ENCODE data around the gene TNFRSF9. TPM values are rescaled to one million over a fixed set of nuclear protein-coding genes. Genes with fewer than 3 reads are reported as not detected.

The TNFRSF9 gene
- total and polyA plus RNA-seq, 2 experiments from 2014 or later = not detected

GRCh38 chr1:7893529-7894180 is 47.0 kb downstream of the TNFRSF9 start:
- H2AFZ ChIP-seq = no peak overlapping the region
- no peak for TF ChIP-seq EZH2 (IDR thresholded peaks at IDR 0.05; ENCODE audit: insufficient read depth, poor library complexity, severe bottlenecking)
- H4K20me1 ChIP-seq (ENCODE audit: insufficient read depth) = no peaks in the 10 kb centered on the region
- H3K9me2 ChIP-seq (ENCODE audit: insufficient read depth) = no peaks in the 10 kb centered on the region
- H3K9me3 ChIP-seq (ENCODE audit: low read depth) = no peaks in the 10 kb centered on the region
- in situ Hi-C loops (cut with MboI) = no loop called here
- peak; percentile 90 for DNase-seq
- no peak overlapping the region for H3K4me3 ChIP-seq
- H3K27me3 ChIP-seq (replicated peaks; ENCODE audit: insufficient read depth) = no peaks in the 10 kb centered on the region
- no peaks in the 10 kb centered on the region for H3K36me3 ChIP-seq (ENCODE audit: low read depth)
- no peak overlapping the region for H3K4me2 ChIP-seq (ENCODE audit: unreplicated experiment)
- H3F3A ChIP-seq (ENCODE audit: insufficient read depth) = no peaks in the 10 kb centered on the region
- H3K79me2 ChIP-seq (ENCODE audit: insufficient read depth) = no peaks in the 10 kb centered on the region
- 60% methylated on average over 13 of the region's 13 CpGs for WGBS, 2 experiments (ENCODE audit: low coverage in 1 of 2, low lambda C conversion rate in 2 of 2, missing lambda C conversion rate in 2 of 2)
- H3K4me1 ChIP-seq (ENCODE audit: insufficient read depth) = peaks cover 6% of the 10 kb centered on the region; the same call in 1 of the 2 replicates
- no peak overlapping the region for H3K9ac ChIP-seq
- H3K27ac ChIP-seq = no peak overlapping the region

GRCh38 chr1:7891804-7892203 is 48.8 kb downstream of the TNFRSF9 start:
- Histone ChIP-seq H4K20me1 (ENCODE audit: insufficient read depth) (no peaks in the 10 kb centered on the region), H3K9me3 (ENCODE audit: low read depth) (no peaks in the 10 kb centered on the region), H3K36me3 (ENCODE audit: low read depth) (no peaks in the 10 kb centered on the region), H3K9me2 (ENCODE audit: insufficient read depth) (no peaks in the 10 kb centered on the region), H3F3A (ENCODE audit: insufficient read depth) (no peaks in the 10 kb centered on the region), H3K9ac (no peak overlapping the region), H3K27ac (no peak overlapping the region), H3K27me3 (replicated peaks; ENCODE audit: insufficient read depth) (no peaks in the 10 kb centered on the region), H3K4me2 (ENCODE audit: unreplicated experiment) (no peak overlapping the region), H3K79me2 (ENCODE audit: insufficient read depth) (no peaks in the 10 kb centered on the region), H3K4me3 (no peak overlapping the region), H3K4me1 (ENCODE audit: insufficient read depth) (peaks cover 6% of the 10 kb centered on the region; the same call in 1 of the 2 replicates), H2AFZ (no peak overlapping the region)
- no peak for TF ChIP-seq EZH2phosphoT487 (IDR thresholded peaks at IDR 0.05; ENCODE audit: insufficient read depth, low read depth)
- TF ChIP-seq EZH2 (IDR thresholded peaks at IDR 0.05; ENCODE audit: insufficient read depth, poor library complexity, severe bottlenecking) = no peak
- in situ Hi-C loops (cut with MboI) = no loop called here
- DNase-seq = no peak
- WGBS, 2 experiments (ENCODE audit: low coverage in 1 of 2, low lambda C conversion rate in 2 of 2, missing lambda C conversion rate in 2 of 2) = 54 to 55% methylated on average over 9 of the region's 9 CpGs

GRCh38 chr1:7890853-7891252 is 49.8 kb downstream of the TNFRSF9 start:
- Histone ChIP-seq H3K4me2 (ENCODE audit: unreplicated experiment) (no peak overlapping the region), H3K4me1 (ENCODE audit: insufficient read depth) (peaks cover 6% of the 10 kb centered on the region; the same call in 1 of the 2 replicates), H3K9me2 (ENCODE audit: insufficient read depth) (no peaks in the 10 kb centered on the region), H3K36me3 (ENCODE audit: low read depth) (no peaks in the 10 kb centered on the region), H3K9me3 (ENCODE audit: low read depth) (no peaks in the 10 kb centered on the region), H3K79me2 (ENCODE audit: insufficient read depth) (no peaks in the 10 kb centered on the region), H3K27me3 (replicated peaks; ENCODE audit: insufficient read depth) (0 out of 2 replicates have a peak, but pooled peaks cover 3% of the 10 kb centered on the region), H3F3A (ENCODE audit: insufficient read depth) (no peaks in the 10 kb centered on the region), H4K20me1 (ENCODE audit: insufficient read depth) (no peaks in the 10 kb centered on the region), H3K27ac (no peak overlapping the region), H3K4me3 (no peak overlapping the region), H3K9ac (no peak overlapping the region), H2AFZ (no peak overlapping the region)
- no peak for DNase-seq
- 91 to 92% methylated on average over 2 of the region's 2 CpGs for WGBS, 2 experiments (ENCODE audit: low coverage in 1 of 2, low lambda C conversion rate in 2 of 2, missing lambda C conversion rate in 2 of 2)
- in situ Hi-C loops (cut with MboI) = no loop called here
- no peak for TF ChIP-seq EZH2phosphoT487 (IDR thresholded peaks at IDR 0.05; ENCODE audit: insufficient read depth, low read depth)
- no peak for TF ChIP-seq EZH2 (IDR thresholded peaks at IDR 0.05; ENCODE audit: insufficient read depth, poor library complexity, severe bottlenecking)

GRCh38 chr1:7888248-7889081 is 52.2 kb downstream of the TNFRSF9 start:
- H4K20me1 ChIP-seq (ENCODE audit: insufficient read depth) = no peaks in the 10 kb centered on the region
- H3F3A ChIP-seq (ENCODE audit: insufficient read depth) = no peaks in the 10 kb centered on the region
- no peaks in the 10 kb centered on the region for H3K4me1 ChIP-seq (ENCODE audit: insufficient read depth)
- TF ChIP-seq EZH2phosphoT487 (IDR thresholded peaks at IDR 0.05; ENCODE audit: insufficient read depth, low read depth) (no peak), EZH2 (IDR thresholded peaks at IDR 0.05; ENCODE audit: insufficient read depth, poor library complexity, severe bottlenecking) (no peak)
- no peak overlapping the region for H3K4me2 ChIP-seq (ENCODE audit: unreplicated experiment)
- 0 out of 2 replicates have a peak, but pooled peaks cover 3% of the 10 kb centered on the region for H3K27me3 ChIP-seq (replicated peaks; ENCODE audit: insufficient read depth)
- no peak overlapping the region for H3K27ac ChIP-seq
- H3K9me3 ChIP-seq (ENCODE audit: low read depth) = no peaks in the 10 kb centered on the region
- WGBS, 2 experiments (ENCODE audit: low coverage in 1 of 2, low lambda C conversion rate in 2 of 2, missing lambda C conversion rate in 2 of 2) = 45 to 47% methylated on average over 9 of the region's 9 CpGs
- peak; percentile 39 for DNase-seq
- H3K79me2 ChIP-seq (ENCODE audit: insufficient read depth) = no peaks in the 10 kb centered on the region
- H2AFZ ChIP-seq = no peak overlapping the region
- in situ Hi-C loops (cut with MboI) = no loop called here
- no peak overlapping the region for H3K9ac ChIP-seq
- no peak overlapping the region for H3K4me3 ChIP-seq
- no peaks in the 10 kb centered on the region for H3K36me3 ChIP-seq (ENCODE audit: low read depth)
- no peaks in the 10 kb centered on the region for H3K9me2 ChIP-seq (ENCODE audit: insufficient read depth)
